HG03439 (cell line): ENCODE data around the gene EQTN.
"Not testable (repeated sequence)": the region's sequence is repeated elsewhere in the genome, so short reads cannot be mapped to it uniquely, and the experiment has no call there.

Source experiments
- ATAC-seq: cut with Tn5 transposase; IDR thresholded peaks from one replicate; pipeline ENCODE4 v1.9.1; 2021; ENCODE audit warnings: mild to moderate bottlenecking, moderate library complexity; ENCODE audit not compliant: unreplicated experiment

EQTN gene

DNA sequence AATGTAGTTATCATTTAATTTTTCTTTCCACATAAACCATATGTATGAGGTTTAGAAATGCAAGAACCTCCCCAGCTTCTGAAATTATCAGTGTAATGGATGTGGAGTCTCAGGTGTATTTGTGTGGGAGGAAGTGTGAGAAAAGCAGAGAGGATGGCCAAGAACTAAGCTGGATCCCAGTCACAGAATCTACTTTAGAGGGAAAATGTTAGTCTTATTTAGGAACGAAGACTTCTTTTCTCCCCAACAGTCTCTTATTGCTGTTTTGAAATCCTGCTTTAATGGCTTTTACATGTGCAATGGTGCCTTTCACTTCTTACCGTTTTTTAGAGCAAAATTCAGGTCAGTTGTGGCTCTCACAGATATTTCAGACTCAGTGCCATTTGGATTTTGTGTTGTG, 3.0 kb downstream of the EQTN start:
- ATAC-seq = no peak

DNA sequence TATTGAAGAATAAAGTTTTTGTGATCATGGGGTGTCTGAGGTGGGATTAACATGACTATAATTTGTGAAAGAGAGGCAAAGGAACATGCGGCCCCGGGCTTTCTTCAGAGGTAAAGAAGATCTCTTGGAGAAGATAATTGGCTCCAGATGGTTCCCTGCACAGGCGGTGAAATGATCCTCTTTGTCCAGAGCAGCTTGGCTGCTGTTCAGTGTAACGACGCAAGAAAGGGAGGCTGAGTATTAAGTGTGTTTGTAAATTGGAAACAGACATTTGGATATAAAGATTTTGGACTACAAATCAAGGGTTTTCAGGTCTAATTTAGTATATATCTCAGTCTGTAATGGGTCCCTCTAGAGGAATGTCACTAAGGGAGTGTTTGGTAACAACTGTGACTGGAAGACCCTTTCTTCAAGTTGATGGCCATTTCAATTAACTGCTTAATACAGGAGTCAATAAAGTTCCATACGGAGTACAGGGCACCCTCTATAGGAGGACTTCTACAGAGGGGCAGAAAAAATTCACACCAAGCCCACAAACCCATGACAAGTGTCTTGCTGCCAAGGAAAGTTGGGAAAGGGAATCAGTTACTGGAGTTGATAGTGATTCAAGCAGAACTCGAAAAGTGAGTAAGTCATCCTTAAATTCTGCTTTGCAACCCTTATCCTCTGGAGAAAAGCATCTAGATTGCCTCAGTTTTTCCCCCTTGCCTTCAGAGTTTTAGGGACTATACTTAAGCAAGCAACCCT, 4.1 kb downstream of the EQTN start:
- no peak for ATAC-seq

DNA sequence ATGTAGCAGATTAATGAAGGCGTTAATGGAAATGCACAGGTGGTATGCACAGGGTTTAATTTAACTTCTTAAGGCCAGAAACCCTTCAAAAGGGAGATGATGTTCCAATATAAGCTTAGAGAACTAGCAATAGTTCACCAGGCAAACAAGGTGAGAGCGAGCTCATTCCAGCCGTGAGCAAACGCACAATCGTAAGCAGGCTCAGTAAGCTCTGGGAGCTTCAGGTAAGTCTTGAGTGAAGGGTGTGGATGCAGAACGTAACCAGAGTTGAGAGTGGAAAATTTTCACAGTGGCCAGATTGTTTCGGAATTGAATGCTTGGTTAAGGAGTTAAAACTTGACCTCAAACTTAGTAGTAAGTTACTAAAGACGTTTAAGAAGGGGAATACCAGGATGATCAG, 5.7 kb downstream of the EQTN start:
- no peak for ATAC-seq

DNA sequence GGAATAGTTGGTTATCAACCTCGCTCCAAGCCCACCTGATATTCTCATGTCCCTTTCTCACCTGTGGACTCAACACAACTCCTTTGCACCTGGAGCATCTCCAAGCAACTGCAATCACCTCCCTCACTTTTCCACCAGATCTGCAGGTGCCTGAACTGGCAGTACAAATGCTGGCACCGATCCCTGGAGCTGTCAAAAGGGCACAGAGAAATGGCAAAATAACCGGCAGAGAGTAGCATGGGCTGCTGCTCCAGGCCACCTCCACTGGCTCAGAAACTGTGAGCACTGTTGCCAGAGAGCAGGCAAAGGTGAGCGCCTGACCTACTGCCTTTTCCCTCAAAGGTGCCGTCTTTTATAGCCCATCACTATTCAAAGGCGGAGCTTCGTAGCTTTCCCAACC, 14.7 kb downstream of the EQTN start:
- no peak for ATAC-seq

DNA sequence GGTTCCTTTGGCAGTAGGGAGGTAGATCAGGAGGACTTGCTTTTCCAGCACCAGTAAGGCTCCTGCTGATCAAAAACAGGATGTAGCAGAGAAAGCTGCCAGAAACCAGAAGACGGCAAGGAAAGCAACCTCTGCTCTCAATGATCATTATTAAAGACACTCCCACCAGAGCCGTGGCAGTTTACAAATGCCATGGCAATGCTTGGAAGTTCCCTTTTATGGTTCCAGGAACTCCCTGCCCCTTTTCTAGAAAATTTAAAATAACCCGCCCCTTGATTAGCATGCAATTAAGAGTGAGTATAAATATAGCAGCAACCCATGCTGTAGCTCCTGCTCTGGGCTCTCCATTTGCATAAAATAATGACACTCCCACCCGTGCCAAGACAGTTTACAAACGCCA, 16.1 kb downstream of the EQTN start:
- no peak for ATAC-seq

DNA sequence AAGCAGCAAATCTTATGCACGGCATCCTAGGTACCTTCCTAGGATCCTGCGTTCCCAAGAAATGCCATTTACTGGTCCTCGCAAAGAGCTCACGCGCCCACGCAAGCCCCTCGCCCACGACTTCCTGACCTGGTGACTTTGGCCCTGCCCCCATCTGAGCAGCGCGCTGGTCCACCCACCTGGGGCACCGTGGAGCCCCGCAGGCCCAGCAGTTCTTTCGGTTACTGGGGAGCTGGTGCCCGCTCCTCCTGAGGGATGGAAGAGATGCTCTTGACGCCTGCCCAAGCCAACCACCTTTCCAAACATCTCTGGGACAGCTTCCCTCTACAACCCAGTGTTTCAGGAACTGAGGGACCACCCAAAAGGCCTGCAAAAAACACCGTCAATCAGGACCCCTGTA, 16.7 kb downstream of the EQTN start:
- no peak for ATAC-seq

DNA sequence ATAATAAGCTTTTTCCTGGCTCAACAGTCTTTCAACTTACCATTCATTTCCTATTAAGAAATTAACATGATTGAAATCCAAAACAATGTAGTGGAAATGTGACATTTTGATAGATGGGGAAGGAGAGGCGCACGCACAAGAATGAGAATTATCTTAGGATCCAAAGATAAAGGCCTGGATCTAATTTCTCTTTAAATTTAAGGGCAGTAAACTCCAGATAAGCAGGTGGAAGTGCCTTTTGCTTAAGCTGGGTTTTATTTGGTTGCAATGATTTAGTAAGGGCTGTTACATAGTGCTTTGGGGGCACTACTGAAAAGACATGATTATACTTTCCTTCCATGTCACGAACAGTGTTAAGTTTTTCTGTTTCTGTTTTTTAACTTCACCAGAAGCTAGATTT, 17.3 kb downstream of the EQTN start:
- no peak for ATAC-seq

DNA sequence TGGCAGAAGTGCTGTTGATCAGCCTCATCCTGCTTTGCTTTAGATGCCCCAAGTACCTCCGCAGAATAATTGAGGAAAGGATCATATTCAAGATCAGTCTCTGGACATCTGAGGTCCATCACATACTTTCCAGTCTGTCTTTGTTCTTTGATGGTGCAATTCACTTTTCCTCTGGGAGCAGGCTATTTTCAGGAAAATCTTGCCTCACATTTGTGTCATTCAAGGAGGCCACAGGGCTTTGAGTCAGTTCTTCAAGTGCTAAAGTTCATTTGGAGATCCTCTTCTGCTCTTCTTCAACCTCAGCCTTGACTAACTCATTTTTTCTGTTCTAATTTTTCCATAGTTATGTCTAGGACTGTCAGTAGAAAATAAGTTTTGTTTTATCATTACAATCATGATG, 18.6 kb downstream of the EQTN start:
- no peak for ATAC-seq

DNA sequence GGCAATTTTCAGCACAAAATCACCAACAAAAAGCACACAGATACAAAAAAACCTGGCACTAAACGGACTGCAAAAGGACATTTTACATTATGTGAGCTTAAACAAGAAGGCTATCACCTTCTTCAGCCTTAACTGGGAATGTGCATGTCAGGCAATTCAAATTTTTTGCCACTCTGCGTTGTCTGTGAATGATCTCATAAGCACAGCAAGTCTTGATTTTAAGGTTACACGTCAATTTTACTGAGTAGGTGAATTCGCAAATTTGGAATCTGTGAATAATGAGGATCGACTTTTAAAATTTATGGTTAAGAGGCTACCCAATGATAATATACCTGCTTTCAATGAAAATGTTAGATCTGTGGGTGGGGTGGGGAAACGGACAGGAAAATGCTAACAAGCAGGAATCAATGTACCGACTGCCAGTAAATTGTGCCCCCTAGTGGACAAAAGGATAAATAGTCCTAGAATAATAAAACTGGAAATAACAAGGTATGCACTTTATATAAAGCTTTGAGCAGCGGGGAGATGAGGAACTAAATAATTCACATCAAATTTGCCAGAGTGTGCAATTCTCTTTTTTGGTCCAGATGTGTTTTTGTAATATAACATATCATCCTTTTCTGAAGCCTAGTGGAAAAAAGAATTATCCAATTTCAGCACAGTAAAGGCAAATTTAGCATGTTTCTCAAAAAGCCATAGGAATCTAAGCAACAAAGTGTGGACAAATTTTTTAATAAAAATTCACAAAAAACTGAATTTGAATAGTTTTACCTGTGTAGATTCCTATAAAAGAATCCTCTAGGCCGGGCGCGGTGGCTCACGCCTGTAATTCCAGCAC, 20.5 kb downstream of the EQTN start:
- ATAC-seq = no peak

DNA sequence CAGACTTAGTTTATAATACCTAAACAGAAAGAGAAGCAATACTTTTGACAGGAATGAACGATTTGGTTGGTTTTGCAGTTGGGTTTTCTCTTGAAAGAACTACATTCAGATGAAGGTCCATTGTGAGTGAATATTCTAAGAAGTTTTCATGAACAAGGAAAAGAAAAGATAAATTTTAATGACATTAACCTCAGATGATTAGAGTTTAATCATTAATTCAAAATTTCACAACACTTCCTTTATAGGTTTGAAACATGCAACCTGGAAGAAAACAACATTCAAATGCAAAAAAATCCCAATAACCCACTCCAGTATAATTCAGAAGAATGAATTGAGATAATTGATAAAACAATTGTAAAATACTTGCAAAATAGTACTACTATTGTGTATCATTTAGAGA, 23.8 kb downstream of the EQTN start:
- ATAC-seq = no peak

DNA sequence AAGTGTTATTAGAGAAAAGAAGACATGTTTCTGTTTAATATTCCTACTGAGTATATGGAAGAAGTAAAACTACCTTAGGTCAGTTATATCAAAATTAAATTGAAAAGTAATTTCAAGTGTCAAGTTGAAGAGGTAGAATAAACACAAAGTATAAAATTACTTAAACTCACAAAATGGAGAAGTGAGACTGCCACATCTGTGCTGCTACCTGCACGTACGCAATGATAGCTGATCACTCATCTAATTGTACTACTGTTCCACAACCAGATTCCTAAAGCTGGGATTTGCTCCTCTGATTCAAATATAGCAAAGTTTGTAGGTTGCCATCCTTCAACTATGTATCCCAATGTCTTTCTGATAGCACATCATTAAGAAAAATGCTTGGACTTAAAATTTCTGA, 24.8 kb downstream of the EQTN start:
- no peak for ATAC-seq

DNA sequence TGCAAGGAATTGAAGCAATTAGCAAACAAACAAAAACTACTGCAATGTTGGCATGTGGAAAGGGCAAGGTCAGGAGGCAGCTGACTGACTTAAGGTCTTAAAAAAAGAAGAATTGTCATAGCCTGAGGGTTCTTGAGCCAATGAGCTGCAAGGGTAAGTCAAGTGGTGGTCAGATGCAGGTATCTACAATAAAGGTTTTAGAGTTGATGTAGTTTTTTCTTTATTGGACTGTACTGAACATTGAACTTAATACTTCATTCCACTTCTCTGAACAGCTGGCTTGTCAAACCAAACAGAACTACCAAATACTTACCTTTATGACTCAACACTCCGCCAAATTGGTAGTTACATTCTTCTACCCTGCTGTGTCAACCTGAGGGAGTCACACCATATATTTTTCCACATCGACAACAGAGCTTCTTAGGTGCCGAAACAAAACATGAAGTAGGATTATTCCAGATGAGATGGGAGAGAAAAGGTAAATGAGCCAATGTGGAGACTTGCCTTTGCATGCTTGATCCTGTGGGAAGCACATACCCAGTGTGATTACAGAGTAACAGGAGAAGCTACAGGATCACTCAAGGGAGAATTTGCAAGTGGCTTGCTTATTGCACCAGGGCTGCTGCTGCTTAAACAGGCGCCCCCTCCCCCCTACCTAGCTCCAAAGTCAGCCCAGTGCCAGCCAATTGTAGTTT, 35.3 kb downstream of the EQTN start:
- ATAC-seq = no peak

DNA sequence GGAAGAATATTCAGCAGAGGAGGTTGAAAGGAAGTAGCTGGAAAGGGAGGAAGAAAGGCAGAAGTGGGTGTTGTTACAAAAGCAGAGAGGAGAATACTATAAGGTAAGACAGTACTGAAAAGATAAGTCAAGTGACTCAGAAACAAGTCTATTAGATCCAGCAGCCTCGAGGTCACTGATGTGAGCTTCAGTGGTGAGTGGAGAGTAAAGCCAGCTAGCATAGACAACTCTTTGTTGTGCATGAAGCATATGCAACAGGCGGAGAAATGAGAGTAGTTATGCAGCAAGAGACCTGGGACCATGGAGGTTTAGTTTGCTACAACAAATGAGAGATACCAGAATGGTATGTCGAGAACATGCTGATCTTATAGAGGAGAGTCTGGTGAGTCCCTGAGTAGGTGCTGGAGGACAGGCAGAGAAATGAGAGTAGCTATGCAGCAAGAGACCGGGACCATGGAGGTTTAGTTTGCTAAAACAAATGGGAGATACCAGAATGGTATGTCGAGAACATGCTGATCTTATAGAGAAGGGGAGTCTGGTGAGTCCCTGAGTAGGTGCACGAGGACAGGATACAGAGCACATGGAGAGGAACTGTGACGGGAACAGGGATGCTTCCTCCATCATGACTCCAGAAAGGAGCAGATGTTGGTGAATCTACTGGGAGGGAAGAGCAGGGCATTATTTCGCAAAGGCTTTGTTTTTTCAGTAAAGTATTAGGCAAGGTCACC, 36.0 kb downstream of the EQTN start:
- no peak for ATAC-seq

DNA sequence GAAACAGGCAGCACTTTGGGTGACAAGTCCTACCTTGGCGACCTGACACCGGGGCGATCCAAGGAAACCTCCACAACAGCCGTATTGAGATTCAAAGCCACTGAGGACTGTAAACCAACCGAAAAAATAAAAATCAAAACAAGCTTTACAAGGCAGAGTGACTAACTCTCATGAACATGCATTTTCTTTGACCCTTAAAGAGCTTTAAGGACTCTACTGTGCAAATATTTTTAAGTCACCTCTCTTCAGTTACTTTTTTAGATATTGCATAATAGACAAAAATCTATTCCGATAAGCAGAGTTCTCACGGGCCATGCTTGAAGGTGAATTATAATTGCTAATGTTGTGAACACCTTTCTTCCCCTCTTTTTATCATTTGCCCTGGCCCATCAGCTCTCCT, 38.3 kb downstream of the EQTN start:
- no peak for ATAC-seq

DNA sequence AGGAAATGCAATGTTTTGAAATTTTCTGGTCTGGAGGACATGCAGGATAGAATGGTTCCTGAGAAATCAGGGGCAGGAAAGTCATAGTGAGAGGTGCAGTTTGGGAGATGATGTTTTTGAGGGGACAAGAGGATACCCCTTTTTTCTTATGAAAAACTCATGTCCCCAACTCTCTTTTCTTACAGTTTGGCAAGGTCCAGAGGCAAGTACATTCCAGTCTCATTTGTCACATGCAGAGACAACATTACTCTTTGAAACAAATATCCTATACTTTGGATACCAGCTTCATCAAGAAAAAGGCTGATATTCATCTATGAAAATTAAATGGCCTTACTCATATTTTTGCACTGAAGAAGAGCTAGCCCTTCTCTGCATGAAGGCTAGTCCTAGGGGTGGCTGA, 48.2 kb downstream of the EQTN start:
- no peak for ATAC-seq

DNA sequence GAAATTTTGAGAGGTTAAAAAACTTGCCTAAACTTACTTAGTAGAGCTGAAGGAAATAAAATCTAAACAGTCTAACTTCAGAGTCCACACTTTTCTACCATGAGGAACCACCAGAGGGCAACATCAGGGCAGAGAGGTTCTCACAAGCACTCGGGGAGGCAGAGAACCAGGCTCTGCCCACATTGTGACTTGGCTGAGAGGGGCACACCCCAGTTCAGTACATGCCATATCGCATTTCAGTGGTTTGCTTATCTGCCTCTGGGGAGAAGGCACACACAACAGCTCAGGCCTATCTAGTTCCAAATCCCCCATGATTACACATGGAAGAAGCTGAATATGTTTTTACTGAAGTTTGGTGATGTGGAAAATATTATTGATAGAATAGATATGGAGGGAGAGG, 49.2 kb downstream of the EQTN start:
- no peak for ATAC-seq

DNA sequence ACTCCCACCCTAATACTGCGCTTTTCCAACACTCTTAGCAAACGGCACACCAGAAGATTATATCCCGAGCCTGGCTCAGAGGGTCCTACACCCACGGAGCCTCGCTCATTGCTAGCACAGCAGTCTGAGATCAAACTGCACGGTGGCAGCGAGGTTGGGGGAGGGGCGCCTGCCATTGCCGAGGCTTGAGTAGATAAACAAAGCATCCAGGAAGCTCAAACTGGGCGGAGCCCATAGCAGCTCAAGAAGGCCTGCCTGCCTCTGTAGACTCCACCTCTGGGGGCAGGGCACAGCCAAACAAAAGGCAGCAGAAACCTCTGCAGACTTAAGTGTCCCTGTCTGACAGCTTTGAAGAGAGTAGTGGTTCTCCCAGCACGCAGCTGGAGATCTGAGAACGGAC, 57.3 kb downstream of the EQTN start:
- ATAC-seq = not testable (repeated sequence)
